OCI-LY3 (cell line): ENCODE measurements around the gene MED25.

Experiments used
- H2AFZ ChIP-seq: fragments of 200-600, 300-600 bp; shearing (Covaris generic); 2 replicates; pipeline ENCODE4 v1.6.0; 2014; ENCODE audit warnings: antibody characterized with exemption, low read depth, low read length
- H3K27ac ChIP-seq: fragments of 200-600, 300-600 bp; sonication (generic); 2 replicates; pipeline ENCODE4 v1.5.1; 2014; ENCODE audit warnings: mild to moderate bottlenecking, low read length, moderate library complexity, mixed read lengths
- H3K27me3 ChIP-seq: fragments of 200-600, 300-600 bp; sonication (generic); 2 replicates; pipeline ENCODE4 v1.6.1; 2014; ENCODE audit warnings: low read depth, low read length, mixed read lengths
- H3K36me3 ChIP-seq: fragments of 200-600, 300-600 bp; sonication (generic); replicated peaks from 2 replicates; pipeline ENCODE3; 2014; ENCODE audit warnings: low read depth, low read length, mixed read lengths
- H3K4me1 ChIP-seq: fragments of 300-600, 200-600 bp; sonication (generic); 2 replicates; pipeline ENCODE4 v1.6.1; 2014; ENCODE audit warnings: low read length, mixed read lengths
- H3K4me2 ChIP-seq: fragments of 200-600, 300-600 bp; sonication (generic); 2 replicates; pipeline ENCODE4 v1.6.1; 2014; ENCODE audit warnings: low read length, mixed read lengths
- H3K4me3 ChIP-seq: fragments of 300-600, 200-600 bp; sonication (generic); 2 replicates; pipeline ENCODE4 v1.5.1; 2014; ENCODE audit warnings: antibody characterized with exemption, mild to moderate bottlenecking, low read length, moderate library complexity
- H3K79me2 ChIP-seq: fragments of 300-600, 200-600 bp; shearing (Covaris generic); 2 replicates; pipeline ENCODE4 v1.6.1; 2014; ENCODE audit warnings: mild to moderate bottlenecking, low read length, mixed read lengths
- H3K9ac ChIP-seq: fragments of 300-600, 200-600 bp; shearing (Covaris generic); 2 replicates; pipeline ENCODE4 v1.6.0; 2014; ENCODE audit warnings: mild to moderate bottlenecking, low read length, moderate library complexity
- H3K9me3 ChIP-seq: fragments of 200-600, 300-600 bp; shearing (Covaris generic); 2 replicates; pipeline ENCODE4 v1.6.1; 2014; ENCODE audit warnings: low read length, mixed read lengths; ENCODE audit not compliant: insufficient read depth
- H4K20me1 ChIP-seq: fragments of 200-600, 300-600 bp; sonication (generic); 2 replicates; pipeline ENCODE4 v1.6.1; 2016; ENCODE audit warnings: low read length, mixed read lengths; ENCODE audit not compliant: insufficient read depth
- EZH2phosphoT487 ChIP-seq: fragments of 200-600 bp; shearing (Covaris generic); IDR thresholded peaks from 2 replicates; pipeline ENCODE4 v1.6.1; 2018; ENCODE audit warnings: antibody characterized with exemption, mixed run types, low read depth
- TF ChIP-seq, protein P1 (sequence below): fragments of 200-600, 300-600 bp; sonication (generic); IDR thresholded peaks from 2 replicates; pipeline ENCODE4 v1.5.1; 2014; ENCODE audit warnings: antibody characterized with exemption, low read length, low read depth

The MED25 gene

DNA sequence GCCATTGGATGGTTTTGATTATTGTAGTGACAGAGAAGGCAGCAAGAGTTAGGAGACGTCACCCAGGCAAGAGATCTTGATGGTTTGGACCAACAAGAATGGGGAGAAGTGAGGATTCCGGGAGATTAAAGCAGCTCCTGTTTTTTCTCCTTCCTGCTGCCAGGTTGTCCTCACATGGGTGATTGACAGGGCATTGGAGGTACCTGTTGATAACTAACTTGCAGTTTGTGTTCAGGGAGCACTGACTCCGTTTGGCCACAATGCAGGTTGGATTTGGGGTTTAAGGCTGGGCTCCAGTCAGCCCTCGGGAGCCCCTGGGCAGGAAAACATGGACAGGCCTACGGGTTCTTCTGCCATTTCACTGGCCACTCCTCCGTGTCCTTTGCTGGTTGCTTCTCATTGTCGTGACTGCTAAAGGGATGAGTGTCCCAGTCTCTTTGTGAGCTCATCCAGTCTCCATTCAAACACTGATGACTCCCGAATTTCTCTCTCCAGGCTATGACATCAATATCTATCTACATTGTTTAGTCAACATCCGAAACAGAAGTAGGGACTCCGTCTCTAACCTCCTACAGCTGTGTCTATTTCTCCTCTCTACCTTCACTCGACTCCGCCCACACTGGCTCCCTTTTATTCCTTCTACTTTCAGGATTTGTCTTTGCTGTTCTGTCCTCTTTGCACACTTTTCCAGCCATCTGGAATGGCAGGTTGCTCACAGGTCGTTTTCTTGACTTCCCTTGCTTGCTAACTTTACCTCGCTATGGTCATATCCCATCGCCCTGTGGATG, 31.5 kb downstream of the MED25 start:
- no peak overlapping the region for H3K9ac ChIP-seq

GRCh38 chr19:49850221-49850486, 32.1 kb downstream of the MED25 start:
- Histone ChIP-seq H3K27me3 (no peaks in the 10 kb centered on the region), H3K36me3 (peaks cover 18% of the 10 kb centered on the region), H3K9ac (no peak overlapping the region; the same call in 1 of the 2 replicates), H4K20me1 (peaks cover 29% of the 10 kb centered on the region), H3K4me2 (peak overlapping the region; percentile 66), H3K4me3 (peak overlapping the region; percentile 80), H2AFZ (no peak overlapping the region), H3K4me1 (peaks cover 41% of the 10 kb centered on the region), H3K79me2 (peaks cover 29% of the 10 kb centered on the region), H3K9me3 (peaks cover 7% of the 10 kb centered on the region), H3K27ac (no peak overlapping the region)
- TF ChIP-seq EZH2phosphoT487, result no peak
- TF ChIP-seq, protein P1, sequence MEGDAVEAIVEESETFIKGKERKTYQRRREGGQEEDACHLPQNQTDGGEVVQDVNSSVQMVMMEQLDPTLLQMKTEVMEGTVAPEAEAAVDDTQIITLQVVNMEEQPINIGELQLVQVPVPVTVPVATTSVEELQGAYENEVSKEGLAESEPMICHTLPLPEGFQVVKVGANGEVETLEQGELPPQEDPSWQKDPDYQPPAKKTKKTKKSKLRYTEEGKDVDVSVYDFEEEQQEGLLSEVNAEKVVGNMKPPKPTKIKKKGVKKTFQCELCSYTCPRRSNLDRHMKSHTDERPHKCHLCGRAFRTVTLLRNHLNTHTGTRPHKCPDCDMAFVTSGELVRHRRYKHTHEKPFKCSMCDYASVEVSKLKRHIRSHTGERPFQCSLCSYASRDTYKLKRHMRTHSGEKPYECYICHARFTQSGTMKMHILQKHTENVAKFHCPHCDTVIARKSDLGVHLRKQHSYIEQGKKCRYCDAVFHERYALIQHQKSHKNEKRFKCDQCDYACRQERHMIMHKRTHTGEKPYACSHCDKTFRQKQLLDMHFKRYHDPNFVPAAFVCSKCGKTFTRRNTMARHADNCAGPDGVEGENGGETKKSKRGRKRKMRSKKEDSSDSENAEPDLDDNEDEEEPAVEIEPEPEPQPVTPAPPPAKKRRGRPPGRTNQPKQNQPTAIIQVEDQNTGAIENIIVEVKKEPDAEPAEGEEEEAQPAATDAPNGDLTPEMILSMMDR, result no peak

More for the DNA sequence above, 31.5 kb downstream of the MED25 start:
- Histone ChIP-seq H4K20me1 (peaks cover 26% of the 10 kb centered on the region), H3K4me1 (peaks cover 44% of the 10 kb centered on the region), H3K9me3 (peaks cover 7% of the 10 kb centered on the region), H3K27ac (no peak overlapping the region), H3K79me2 (peaks cover 29% of the 10 kb centered on the region), H3K27me3 (no peaks in the 10 kb centered on the region), H2AFZ (no peak overlapping the region), H3K4me3 (peak overlapping the region; percentile 80; the same call in 1 of the 2 replicates), H3K4me2 (peak overlapping the region; percentile 66), H3K36me3 (peaks cover 15% of the 10 kb centered on the region)
- TF ChIP-seq, protein P1, result no peak
- TF ChIP-seq EZH2phosphoT487, result no peak

- TF ChIP-seq, protein P1, result no peak
- TF ChIP-seq EZH2phosphoT487, result no peak
- H3K36me3 ChIP-seq, result peaks cover 22% of the 10 kb centered on the region
- peaks cover 41% of the 10 kb centered on the region for H3K4me1 ChIP-seq
- peak within 1 kb of the TSS; percentile 83 for H3K27ac ChIP-seq
- peak within 1 kb of the TSS; percentile 80 for H3K4me3 ChIP-seq
- H3K27me3 ChIP-seq, result no peaks in the 10 kb centered on the region
- peaks cover 7% of the 10 kb centered on the region for H3K9me3 ChIP-seq
- H3K9ac ChIP-seq, result peak within 1 kb of the TSS; percentile 80
- H3K79me2 ChIP-seq, result peaks cover 29% of the 10 kb centered on the region
- H2AFZ ChIP-seq, result peak within 1 kb of the TSS; percentile 79; the same call in 1 of the 2 replicates
- H3K4me2 ChIP-seq, result peak within 1 kb of the TSS; percentile 87
- H4K20me1 ChIP-seq, result peaks cover 34% of the 10 kb centered on the region
Observed at GRCh38 chr19:49850487-49851342, 32.6 kb downstream of the MED25 start, which contains the start of gene PTOV1. Gene PTOV1 (plus strand): TSS chr19:49851159.
